ENCODE measurements around the gene GSE1.

DNA sequence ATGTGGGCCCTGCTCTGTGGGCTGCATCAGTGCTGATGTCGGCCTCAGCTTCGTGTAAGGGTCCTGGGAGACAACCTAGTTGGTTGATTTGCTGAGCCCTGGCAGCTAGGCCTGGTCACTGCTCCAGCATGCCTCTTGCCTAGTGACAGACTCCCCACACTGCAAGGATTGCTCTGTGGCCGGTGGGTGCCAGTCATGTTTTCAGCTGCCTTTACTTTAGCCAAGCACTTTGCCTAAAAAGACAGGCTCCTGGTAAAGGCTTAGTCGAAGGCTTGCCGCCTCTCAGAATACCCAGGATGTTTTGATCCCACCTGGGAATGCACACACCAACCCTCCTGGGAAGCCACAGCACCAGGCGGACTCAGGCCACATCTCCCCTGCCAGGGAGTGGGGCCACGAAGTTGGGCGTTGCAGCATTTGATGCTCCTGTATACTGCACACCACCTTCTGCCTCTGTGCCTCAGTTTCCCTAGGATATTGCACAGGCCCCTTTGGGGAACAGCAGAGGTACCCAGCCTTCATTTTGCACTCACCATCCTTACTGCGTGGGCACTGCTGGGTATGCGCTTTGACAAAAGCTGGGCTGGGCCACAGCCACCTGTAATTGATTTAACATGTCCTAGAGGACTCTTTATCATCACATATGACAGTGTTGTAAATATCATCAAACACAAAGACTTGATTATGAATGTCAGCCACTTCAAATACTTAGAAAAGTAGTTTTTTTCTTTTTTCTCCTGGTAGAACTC, 55.7 kb downstream of the GSE1 start:
- TF ChIP-seq, protein P1, sequence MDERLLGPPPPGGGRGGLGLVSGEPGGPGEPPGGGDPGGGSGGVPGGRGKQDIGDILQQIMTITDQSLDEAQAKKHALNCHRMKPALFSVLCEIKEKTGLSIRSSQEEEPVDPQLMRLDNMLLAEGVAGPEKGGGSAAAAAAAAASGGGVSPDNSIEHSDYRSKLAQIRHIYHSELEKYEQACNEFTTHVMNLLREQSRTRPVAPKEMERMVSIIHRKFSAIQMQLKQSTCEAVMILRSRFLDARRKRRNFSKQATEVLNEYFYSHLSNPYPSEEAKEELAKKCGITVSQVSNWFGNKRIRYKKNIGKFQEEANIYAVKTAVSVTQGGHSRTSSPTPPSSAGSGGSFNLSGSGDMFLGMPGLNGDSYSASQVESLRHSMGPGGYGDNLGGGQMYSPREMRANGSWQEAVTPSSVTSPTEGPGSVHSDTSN (CRISPR knock-in tag; IDR thresholded peaks at IDR 0.05): no peak
- TF ChIP-seq NFE2L1 (CRISPR knock-in tag; IDR thresholded peaks at IDR 0.05; ENCODE audit: borderline replicate concordance) (no peak), SATB2 (CRISPR knock-in tag; IDR thresholded peaks at IDR 0.05) (no peak), ZNF563 (CRISPR knock-in tag; IDR thresholded peaks at IDR 0.05) (no peak), ZNF496 (CRISPR knock-in tag; IDR thresholded peaks at IDR 0.05; ENCODE audit: insufficient replicate concordance) (no peak), CREM (IDR thresholded peaks at IDR 0.05) (no peak), CREM (CRISPR knock-in tag; IDR thresholded peaks at IDR 0.05) (no peak), ZNF138 (CRISPR knock-in tag; IDR thresholded peaks at IDR 0.05; ENCODE audit: low read depth) (no peak), ZNF292 (CRISPR knock-in tag; IDR thresholded peaks at IDR 0.05; ENCODE audit: borderline replicate concordance, low read depth) (no peak), ZNF274 (CRISPR knock-in tag; IDR thresholded peaks at IDR 0.05) (no peak)
- TF ChIP-seq, protein P2, sequence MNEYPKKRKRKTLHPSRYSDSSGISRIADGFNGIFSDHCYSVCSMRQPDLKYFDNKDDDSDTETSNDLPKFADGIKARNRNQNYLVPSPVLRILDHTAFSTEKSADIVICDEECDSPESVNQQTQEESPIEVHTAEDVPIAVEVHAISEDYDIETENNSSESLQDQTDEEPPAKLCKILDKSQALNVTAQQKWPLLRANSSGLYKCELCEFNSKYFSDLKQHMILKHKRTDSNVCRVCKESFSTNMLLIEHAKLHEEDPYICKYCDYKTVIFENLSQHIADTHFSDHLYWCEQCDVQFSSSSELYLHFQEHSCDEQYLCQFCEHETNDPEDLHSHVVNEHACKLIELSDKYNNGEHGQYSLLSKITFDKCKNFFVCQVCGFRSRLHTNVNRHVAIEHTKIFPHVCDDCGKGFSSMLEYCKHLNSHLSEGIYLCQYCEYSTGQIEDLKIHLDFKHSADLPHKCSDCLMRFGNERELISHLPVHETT (CRISPR knock-in tag; conservative IDR thresholded peaks at IDR 0.05): no peak
- TF ChIP-seq, protein P3, sequence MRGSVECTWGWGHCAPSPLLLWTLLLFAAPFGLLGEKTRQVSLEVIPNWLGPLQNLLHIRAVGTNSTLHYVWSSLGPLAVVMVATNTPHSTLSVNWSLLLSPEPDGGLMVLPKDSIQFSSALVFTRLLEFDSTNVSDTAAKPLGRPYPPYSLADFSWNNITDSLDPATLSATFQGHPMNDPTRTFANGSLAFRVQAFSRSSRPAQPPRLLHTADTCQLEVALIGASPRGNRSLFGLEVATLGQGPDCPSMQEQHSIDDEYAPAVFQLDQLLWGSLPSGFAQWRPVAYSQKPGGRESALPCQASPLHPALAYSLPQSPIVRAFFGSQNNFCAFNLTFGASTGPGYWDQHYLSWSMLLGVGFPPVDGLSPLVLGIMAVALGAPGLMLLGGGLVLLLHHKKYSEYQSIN (CRISPR knock-in tag; IDR thresholded peaks at IDR 0.05; ENCODE audit: borderline replicate concordance): no peak
- TF ChIP-seq, protein P4, sequence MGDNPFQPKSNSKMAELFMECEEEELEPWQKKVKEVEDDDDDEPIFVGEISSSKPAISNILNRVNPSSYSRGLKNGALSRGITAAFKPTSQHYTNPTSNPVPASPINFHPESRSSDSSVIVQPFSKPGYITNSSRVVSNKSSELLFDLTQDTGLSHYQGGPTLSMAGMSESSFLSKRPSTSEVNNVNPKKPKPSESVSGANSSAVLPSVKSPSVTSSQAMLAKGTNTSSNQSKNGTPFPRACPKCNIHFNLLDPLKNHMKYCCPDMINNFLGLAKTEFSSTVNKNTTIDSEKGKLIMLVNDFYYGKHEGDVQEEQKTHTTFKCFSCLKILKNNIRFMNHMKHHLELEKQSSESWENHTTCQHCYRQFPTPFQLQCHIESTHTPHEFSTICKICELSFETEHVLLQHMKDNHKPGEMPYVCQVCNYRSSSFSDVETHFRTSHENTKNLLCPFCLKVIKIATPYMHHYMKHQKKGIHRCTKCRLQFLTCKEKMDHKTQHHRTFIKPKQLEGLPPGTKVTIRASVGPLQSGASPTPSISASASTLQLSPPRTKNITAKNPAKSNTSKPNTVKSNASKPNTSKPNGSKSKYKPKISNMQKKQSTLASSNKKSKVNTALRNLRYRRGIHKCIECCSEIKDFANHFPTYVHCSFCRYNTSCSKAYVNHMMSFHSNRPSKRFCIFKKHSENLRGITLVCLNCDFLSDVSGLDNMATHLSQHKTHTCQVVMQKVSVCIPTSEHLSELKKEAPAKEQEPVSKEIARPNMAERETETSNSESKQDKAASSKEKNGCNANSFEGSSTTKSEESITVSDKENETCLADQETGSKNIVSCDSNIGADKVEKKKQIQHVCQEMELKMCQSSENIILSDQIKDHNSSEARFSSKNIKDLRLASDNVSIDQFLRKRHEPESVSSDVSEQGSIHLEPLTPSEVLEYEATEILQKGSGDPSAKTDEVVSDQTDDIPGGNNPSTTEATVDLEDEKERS (CRISPR knock-in tag; IDR thresholded peaks at IDR 0.05): no peak
- TF ChIP-seq, protein P5, sequence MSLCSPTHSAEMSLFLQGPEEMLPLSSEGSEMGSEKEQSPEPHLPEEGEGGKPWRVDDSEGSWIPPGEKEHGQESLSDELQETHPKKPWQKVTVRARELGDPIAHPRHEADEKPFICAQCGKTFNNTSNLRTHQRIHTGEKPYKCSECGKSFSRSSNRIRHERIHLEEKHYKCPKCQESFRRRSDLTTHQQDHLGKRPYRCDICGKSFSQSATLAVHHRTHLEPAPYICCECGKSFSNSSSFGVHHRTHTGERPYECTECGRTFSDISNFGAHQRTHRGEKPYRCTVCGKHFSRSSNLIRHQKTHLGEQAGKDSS (CRISPR knock-in tag; IDR thresholded peaks at IDR 0.05; ENCODE audit: borderline replicate concordance, low read depth): no peak
